ENCODE results near the gene NSG2.

Gene NSG2

GRCh38 chr5:174155281-174155680 is 109.8 kb downstream of the NSG2 start:
- FAIRE-seq, result no peak

- FAIRE-seq, result no peak
Observed at GRCh38 chr5:174155706-174156105, 110.2 kb downstream of the NSG2 start.

GRCh38 chr5:174157048-174157447 is 111.5 kb downstream of the NSG2 start:
- no peak for FAIRE-seq

Measured in islet of Langerhans (tissue), 1 donor.